Liver (tissue), 9 donors: Measurements from ENCODE around the gene TRPC4. TPM values are rescaled to one million over a fixed set of nuclear protein-coding genes. Genes with fewer than 3 reads are reported as not detected.

Source experiments
- DNase-seq: peaks from one replicate; pipeline ENCODE4 v3.0.0-alpha.2; 2017; ENCODE audit warnings: low spot score
- H3K27ac ChIP-seq, 2 donors: one replicate each; pipeline ENCODE4 v1.7.0; 2013; ENCODE audit warnings: inconsistent platforms in 2 of 2, low read length in 2 of 2, control low read depth in 1 of 2, low read depth in 1 of 2, mild to moderate bottlenecking in 1 of 2
- H3K27me3 ChIP-seq, 4 donors: one replicate each; pipeline versions ENCODE4 v1.6.1 to v1.7.0; 2013; ENCODE audit warnings: low read length in 3 of 4, inconsistent platforms in 1 of 4, mild to moderate bottlenecking in 1 of 4, moderate library complexity in 1 of 4; ENCODE audit not compliant: control insufficient read depth in 4 of 4, insufficient read depth in 4 of 4
- H3K36me3 ChIP-seq, 4 donors: one replicate each; pipeline versions ENCODE4 v1.6.1 to v1.7.0; 2013; ENCODE audit warnings: low read length in 3 of 4, mild to moderate bottlenecking in 3 of 4, low read depth in 1 of 4, moderate library complexity in 1 of 4; ENCODE audit not compliant: control insufficient read depth in 4 of 4, insufficient read depth in 3 of 4
- H3K4me1 ChIP-seq, 4 donors: one replicate each; pipeline versions ENCODE4 v1.6.1 to v1.7.0; 2013; ENCODE audit warnings: low read length in 3 of 4, mild to moderate bottlenecking in 3 of 4, moderate library complexity in 1 of 4; ENCODE audit not compliant: control insufficient read depth in 4 of 4, insufficient read depth in 4 of 4
- H3K4me3 ChIP-seq, 3 donors: one replicate each; pipeline versions ENCODE4 v1.6.1 to v1.7.0; 2013; ENCODE audit warnings: low read length in 3 of 3, control low read depth in 1 of 3, low read depth in 1 of 3, mild to moderate bottlenecking in 1 of 3
- H3K9ac ChIP-seq, 2 donors: one replicate each; pipeline ENCODE4 v1.7.0; 2013; ENCODE audit warnings: low read length in 2 of 2, mild to moderate bottlenecking in 2 of 2, moderate library complexity in 2 of 2, control low read depth in 1 of 2, low read depth in 1 of 2
- H3K9me3 ChIP-seq, 4 donors: one replicate each; pipeline versions ENCODE4 v1.6.1 to v1.7.0; 2013; ENCODE audit warnings: low read length in 3 of 4; ENCODE audit not compliant: control insufficient read depth in 4 of 4
- FOXA1 ChIP-seq: IDR thresholded peaks from 2 replicates; pipeline ENCODE4 v1.6.1; 2016; ENCODE audit warnings: antibody characterized with exemption
- HNF4A ChIP-seq, 2 donors: conservative IDR thresholded peaks; 2 replicates each; pipeline ENCODE4 v1.6.1; 2016; ENCODE audit warnings: antibody characterized with exemption in 2 of 2, mild to moderate bottlenecking in 2 of 2
- HNF4G ChIP-seq: IDR thresholded peaks from 2 replicates; pipeline ENCODE4 v1.6.1; 2016; ENCODE audit warnings: antibody characterized with exemption
- JUND ChIP-seq, 2 donors: IDR thresholded peaks; 2 replicates each; pipeline ENCODE4 v1.6.1; 2016; ENCODE audit warnings: antibody characterized with exemption in 2 of 2
- NR2F2 ChIP-seq: IDR thresholded peaks from 2 replicates; pipeline ENCODE4 v1.6.1; 2016; ENCODE audit warnings: antibody characterized with exemption
- RAD21 ChIP-seq, 2 donors: IDR thresholded peaks; 2 replicates each; pipeline ENCODE4 v1.6.1; 2016; ENCODE audit warnings: antibody characterized with exemption in 2 of 2, mild to moderate bottlenecking in 2 of 2
- RXRA ChIP-seq, 2 donors: IDR thresholded peaks; 2 replicates each; pipeline ENCODE4 v1.6.1; 2017 to 2018; ENCODE audit warnings: antibody characterized with exemption in 2 of 2, mild to moderate bottlenecking in 1 of 2
- SP1 ChIP-seq: IDR thresholded peaks from 2 replicates; pipeline ENCODE4 v1.6.1; 2018; ENCODE audit warnings: antibody characterized with exemption, mild to moderate bottlenecking
- TAF1 ChIP-seq: conservative IDR thresholded peaks from 2 replicates; pipeline ENCODE4 v1.6.1; 2016; ENCODE audit warnings: antibody characterized with exemption, mild to moderate bottlenecking
- WGBS: extraction: QIAGEN DNeasy Blood & Tissue Kit; methylation state at CpG from one replicate; pipeline ENCODE4 v1.1.7; 2013; 5-methylcytosine and 5-hydroxymethylcytosine counted together
- polyA plus RNA-seq, 2 donors: library from polyadenylated mRNA; stranded (reverse) in 1 of 2; unstranded in 1 of 2; fragments of 200-250 nt in 1 of 2; fragments of >200 nt in 1 of 2; fragmentation: Nextera tagmentation in 1 of 2; extraction: Ambion mirVana in 1 of 2; gene quantifications; one replicate each; pipeline versions ENCODE4 v1.2.1 to v1.2.3, GENCODE V29; 2013 to 2015
- total RNA-seq, 2 donors: library from RNA; depleted of rRNA; stranded (reverse); fragments of >200 nt; gene quantifications; one replicate each; pipeline ENCODE4 v1.2.3, GENCODE V29; 2014
- TF ChIP-seq, protein P1 (sequence below): IDR thresholded peaks from 2 replicates; pipeline ENCODE4 v1.6.1; 2016; ENCODE audit warnings: antibody characterized with exemption
- TF ChIP-seq, protein P2 (sequence below): IDR thresholded peaks from 2 replicates; pipeline ENCODE4 v1.6.1; 2016; ENCODE audit warnings: antibody characterized with exemption, mild to moderate bottlenecking
- TF ChIP-seq, protein P3 (sequence below): IDR thresholded peaks from 2 replicates; pipeline ENCODE4 v1.6.1; 2016; ENCODE audit warnings: antibody characterized with exemption
- TF ChIP-seq, protein P4 (sequence below): fragments of 150-350 bp; IDR thresholded peaks from 2 replicates; pipeline ENCODE4 v1.5.1; 2017; ENCODE audit warnings: improper control_type of control experiment, low read depth, low read length; ENCODE audit not compliant: missing input control
- donor health status: healthy.
- donor health status: healthy.
- donor health status: healthy.
- donor health status: healthy.
- donor health status: healthy.

TRPC4 gene
- total and polyA plus RNA-seq, 4 donors: 0.04 to 0.17 (median 0.05) TPM; not detected in 1

DNA sequence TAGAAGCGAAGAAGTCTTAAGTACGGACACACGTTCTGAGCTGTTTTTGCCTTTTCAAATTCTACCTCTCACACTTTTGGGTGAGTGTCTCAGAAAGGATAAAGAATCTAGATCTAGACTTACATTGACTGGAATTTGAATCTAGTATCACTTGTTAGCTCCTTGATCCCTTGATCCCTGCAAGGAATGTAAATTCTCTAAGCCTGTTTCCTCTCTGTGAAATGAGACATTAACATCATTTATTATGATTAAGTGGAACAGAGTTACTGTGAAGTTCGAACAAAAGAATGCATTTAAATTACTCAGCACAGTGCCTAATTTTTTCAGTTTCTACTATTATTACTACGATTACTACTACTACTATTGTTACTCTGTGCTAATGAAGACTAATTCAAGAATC lies 184.4 kb downstream of the TRPC4 start:
- H3K9me3 ChIP-seq: peaks cover 0 to 2% (median 0%) of the 10 kb centered on the region in 4 donors
- no peaks in the 10 kb centered on the region for H3K27me3 ChIP-seq
- H3K36me3 ChIP-seq: no peaks in the 10 kb centered on the region
- H3K9ac ChIP-seq: no peak overlapping the region
- DNase-seq: no peak
- H3K27ac ChIP-seq: no peak overlapping the region
- H3K4me3 ChIP-seq: no peak overlapping the region
- 79% methylated on average over 5 of the region's 5 CpGs for WGBS
- TF ChIP-seq JUND (IDR thresholded peaks at IDR 0.05) (no peak), RXRA (IDR thresholded peaks at IDR 0.05) (no peak), RAD21 (IDR thresholded peaks at IDR 0.05) (no peak), FOXA1 (no peak), HNF4A (conservative IDR thresholded peaks at IDR 0.05) (no peak), SP1 (no peak), HNF4G (no peak)
- TF ChIP-seq, protein P1, sequence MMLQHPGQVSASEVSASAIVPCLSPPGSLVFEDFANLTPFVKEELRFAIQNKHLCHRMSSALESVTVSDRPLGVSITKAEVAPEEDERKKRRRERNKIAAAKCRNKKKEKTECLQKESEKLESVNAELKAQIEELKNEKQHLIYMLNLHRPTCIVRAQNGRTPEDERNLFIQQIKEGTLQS: no peak
- TF ChIP-seq, protein P2, sequence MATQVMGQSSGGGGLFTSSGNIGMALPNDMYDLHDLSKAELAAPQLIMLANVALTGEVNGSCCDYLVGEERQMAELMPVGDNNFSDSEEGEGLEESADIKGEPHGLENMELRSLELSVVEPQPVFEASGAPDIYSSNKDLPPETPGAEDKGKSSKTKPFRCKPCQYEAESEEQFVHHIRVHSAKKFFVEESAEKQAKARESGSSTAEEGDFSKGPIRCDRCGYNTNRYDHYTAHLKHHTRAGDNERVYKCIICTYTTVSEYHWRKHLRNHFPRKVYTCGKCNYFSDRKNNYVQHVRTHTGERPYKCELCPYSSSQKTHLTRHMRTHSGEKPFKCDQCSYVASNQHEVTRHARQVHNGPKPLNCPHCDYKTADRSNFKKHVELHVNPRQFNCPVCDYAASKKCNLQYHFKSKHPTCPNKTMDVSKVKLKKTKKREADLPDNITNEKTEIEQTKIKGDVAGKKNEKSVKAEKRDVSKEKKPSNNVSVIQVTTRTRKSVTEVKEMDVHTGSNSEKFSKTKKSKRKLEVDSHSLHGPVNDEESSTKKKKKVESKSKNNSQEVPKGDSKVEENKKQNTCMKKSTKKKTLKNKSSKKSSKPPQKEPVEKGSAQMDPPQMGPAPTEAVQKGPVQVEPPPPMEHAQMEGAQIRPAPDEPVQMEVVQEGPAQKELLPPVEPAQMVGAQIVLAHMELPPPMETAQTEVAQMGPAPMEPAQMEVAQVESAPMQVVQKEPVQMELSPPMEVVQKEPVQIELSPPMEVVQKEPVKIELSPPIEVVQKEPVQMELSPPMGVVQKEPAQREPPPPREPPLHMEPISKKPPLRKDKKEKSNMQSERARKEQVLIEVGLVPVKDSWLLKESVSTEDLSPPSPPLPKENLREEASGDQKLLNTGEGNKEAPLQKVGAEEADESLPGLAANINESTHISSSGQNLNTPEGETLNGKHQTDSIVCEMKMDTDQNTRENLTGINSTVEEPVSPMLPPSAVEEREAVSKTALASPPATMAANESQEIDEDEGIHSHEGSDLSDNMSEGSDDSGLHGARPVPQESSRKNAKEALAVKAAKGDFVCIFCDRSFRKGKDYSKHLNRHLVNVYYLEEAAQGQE: no peak
- TF ChIP-seq, protein P3, sequence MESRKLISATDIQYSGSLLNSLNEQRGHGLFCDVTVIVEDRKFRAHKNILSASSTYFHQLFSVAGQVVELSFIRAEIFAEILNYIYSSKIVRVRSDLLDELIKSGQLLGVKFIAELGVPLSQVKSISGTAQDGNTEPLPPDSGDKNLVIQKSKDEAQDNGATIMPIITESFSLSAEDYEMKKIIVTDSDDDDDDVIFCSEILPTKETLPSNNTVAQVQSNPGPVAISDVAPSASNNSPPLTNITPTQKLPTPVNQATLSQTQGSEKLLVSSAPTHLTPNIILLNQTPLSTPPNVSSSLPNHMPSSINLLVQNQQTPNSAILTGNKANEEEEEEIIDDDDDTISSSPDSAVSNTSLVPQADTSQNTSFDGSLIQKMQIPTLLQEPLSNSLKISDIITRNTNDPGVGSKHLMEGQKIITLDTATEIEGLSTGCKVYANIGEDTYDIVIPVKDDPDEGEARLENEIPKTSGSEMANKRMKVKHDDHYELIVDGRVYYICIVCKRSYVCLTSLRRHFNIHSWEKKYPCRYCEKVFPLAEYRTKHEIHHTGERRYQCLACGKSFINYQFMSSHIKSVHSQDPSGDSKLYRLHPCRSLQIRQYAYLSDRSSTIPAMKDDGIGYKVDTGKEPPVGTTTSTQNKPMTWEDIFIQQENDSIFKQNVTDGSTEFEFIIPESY: no peak
- TF ChIP-seq, protein P4, sequence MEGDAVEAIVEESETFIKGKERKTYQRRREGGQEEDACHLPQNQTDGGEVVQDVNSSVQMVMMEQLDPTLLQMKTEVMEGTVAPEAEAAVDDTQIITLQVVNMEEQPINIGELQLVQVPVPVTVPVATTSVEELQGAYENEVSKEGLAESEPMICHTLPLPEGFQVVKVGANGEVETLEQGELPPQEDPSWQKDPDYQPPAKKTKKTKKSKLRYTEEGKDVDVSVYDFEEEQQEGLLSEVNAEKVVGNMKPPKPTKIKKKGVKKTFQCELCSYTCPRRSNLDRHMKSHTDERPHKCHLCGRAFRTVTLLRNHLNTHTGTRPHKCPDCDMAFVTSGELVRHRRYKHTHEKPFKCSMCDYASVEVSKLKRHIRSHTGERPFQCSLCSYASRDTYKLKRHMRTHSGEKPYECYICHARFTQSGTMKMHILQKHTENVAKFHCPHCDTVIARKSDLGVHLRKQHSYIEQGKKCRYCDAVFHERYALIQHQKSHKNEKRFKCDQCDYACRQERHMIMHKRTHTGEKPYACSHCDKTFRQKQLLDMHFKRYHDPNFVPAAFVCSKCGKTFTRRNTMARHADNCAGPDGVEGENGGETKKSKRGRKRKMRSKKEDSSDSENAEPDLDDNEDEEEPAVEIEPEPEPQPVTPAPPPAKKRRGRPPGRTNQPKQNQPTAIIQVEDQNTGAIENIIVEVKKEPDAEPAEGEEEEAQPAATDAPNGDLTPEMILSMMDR: no peak
- peaks cover 0 to 3% (median 0%) of the 10 kb centered on the region in 4 donors for H3K4me1 ChIP-seq

DNA sequence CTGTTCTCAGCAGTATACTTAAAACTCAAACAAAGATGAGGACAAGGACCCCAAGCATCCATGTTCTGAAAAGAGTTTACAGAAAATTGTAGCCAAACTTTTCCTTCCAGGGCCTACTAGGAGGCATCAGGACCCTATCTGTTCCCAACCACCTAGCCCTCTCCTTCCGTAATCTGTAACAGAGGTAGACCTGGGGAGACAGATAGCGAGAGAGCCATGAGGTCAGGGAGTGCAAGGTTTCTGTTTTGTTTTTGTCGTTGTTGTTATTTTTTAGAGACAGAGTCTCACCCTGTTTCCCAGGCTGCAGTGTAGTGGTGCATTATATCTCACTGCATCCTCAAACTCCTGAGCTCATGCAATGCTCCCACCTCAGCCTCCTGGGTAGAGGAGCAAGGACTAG lies 187.1 kb downstream of the TRPC4 start:
- 78% methylated on average over 3 of the region's 3 CpGs for WGBS
- TF ChIP-seq JUND (IDR thresholded peaks at IDR 0.05) (no peak), TAF1 (no peak), NR2F2 (no peak), RXRA (IDR thresholded peaks at IDR 0.05) (no peak)
- TF ChIP-seq, protein P4: no peak
- Histone ChIP-seq H3K9me3 (peaks cover 0 to 2% (median 0%) of the 10 kb centered on the region in 4 donors), H3K4me1 (peaks cover 0 to 3% (median 0%) of the 10 kb centered on the region in 4 donors), H3K27me3 (no peaks in the 10 kb centered on the region), H3K9ac (no peak overlapping the region), H3K27ac (no peak overlapping the region), H3K36me3 (no peaks in the 10 kb centered on the region), H3K4me3 (no peak overlapping the region)
- no peak for DNase-seq
